OCI-LY7 (cell line): ENCODE data around the gene FAM184B.

ENCODE experiments used
- CTCF ChIP-seq: fragments of 200-600 bp; sonication (generic); conservative IDR thresholded peaks from 2 replicates; pipeline ENCODE4 v1.5.1; 2014; ENCODE audit warnings: mild to moderate bottlenecking, antibody characterized with exemption, low read length, moderate library complexity, mixed read lengths
- EZH2phosphoT487 ChIP-seq: fragments of 200-600 bp; sonication (generic); IDR thresholded peaks from 2 replicates; pipeline ENCODE4 v1.6.1; 2018; ENCODE audit warnings: low read depth, borderline replicate concordance, mild to moderate bottlenecking, mixed run types, antibody characterized with exemption, low read length, moderate library complexity, mixed read lengths

DNA sequence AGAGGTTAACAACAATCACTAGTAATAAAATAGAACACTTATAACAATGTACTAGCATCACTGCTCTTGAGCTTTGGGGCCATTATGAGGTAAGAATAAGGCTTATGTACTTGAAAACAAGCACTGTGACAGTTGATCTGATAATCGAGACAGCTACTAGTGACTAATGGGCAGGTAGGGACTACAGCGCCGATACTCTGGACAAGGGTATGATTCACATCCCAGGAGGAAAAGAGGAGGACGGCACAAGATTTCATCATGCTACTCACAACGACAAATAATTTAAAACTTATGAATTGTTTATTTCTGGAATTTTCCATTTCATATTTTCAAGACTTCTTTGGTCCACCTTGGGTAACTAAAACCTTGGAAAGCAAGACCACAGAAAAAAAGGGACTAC, 62.3 kb downstream of the FAM184B start:
- TF ChIP-seq CTCF (no peak), EZH2phosphoT487 (no peak)
